ENCODE measurements around the gene PSENEN. TPM values are rescaled to one million over a fixed set of nuclear protein-coding genes. Genes with fewer than 3 reads are reported as not detected.
A peak's percentile ranks its signal among the peaks of the same experiment; 100 is the strongest.

PSENEN gene
- total and polyA plus RNA-seq, 9 of the 15 experiments (the other 6 are each of a cell fraction or from before 2014, with no cell fraction given) = 34.5 to 299 (median 61.1) TPM

- TF ChIP-seq TFE3 (CRISPR knock-in tag; IDR thresholded peaks at IDR 0.05) = no peak
- no peak for TF ChIP-seq SP1 (CRISPR knock-in tag; IDR thresholded peaks at IDR 0.05)
- TF ChIP-seq ZNF311 (CRISPR knock-in tag; IDR thresholded peaks at IDR 0.05) = no peak
- no peak for TF ChIP-seq DNMT1 (IDR thresholded peaks at IDR 0.05)
- peak in 1 of 2 experiments; percentile 24; a peak in 1 of 4 replicates for TF ChIP-seq SIN3A (IDR thresholded peaks at IDR 0.05; ENCODE audit: borderline replicate concordance in 2 of 2, control insufficient read depth in 1 of 2, low read depth in 2 of 2, low read length in 2 of 2)
- TF ChIP-seq MCM3 (IDR thresholded peaks at IDR 0.05) = no peak
- no peak for TF ChIP-seq SREBF2 (CRISPR knock-in tag; IDR thresholded peaks at IDR 0.05)
- no peak for TF ChIP-seq RNF2 (IDR thresholded peaks at IDR 0.05)
- no peak for TF ChIP-seq TCF15 (CRISPR knock-in tag; IDR thresholded peaks at IDR 0.05)
- 0 out of 2 replicates have a peak, but pooled peaks have one; percentile 17 for TF ChIP-seq ATF1 (CRISPR knock-in tag; IDR thresholded peaks at IDR 0.05)
- TF ChIP-seq ATF1 (tag; IDR thresholded peaks at IDR 0.05) = peak; percentile 91
- 0 out of 2 replicates have a peak, but pooled peaks have one; percentile 26 for TF ChIP-seq GMEB1 (CRISPR knock-in tag; IDR thresholded peaks at IDR 0.05)
- TF ChIP-seq NFE2 (IDR thresholded peaks at IDR 0.05; ENCODE audit: low read depth) = no peak
- TF ChIP-seq ZNF318 (IDR thresholded peaks at IDR 0.05; ENCODE audit: borderline replicate concordance in 1 of 2, low read depth in 1 of 2) = no peak
- no peak for TF ChIP-seq SETDB1 (IDR thresholded peaks at IDR 0.05; ENCODE audit: low read length)
- no peak for TF ChIP-seq NCOA2 (IDR thresholded peaks at IDR 0.05; ENCODE audit: partially characterized antibody in 2 of 2)
- TF ChIP-seq TAF15 (IDR thresholded peaks at IDR 0.05; ENCODE audit: low read depth, low read length) = no peak
Measured at GRCh38 chr19:35717665-35718344, 27.6 kb upstream of the PSENEN start, which contains the start of gene KMT2B (continued).
